ENCODE results near the gene ATMIN. TPM values are rescaled to one million over a fixed set of nuclear protein-coding genes. Genes with fewer than 3 reads are reported as not detected.

ATMIN gene
- total and polyA plus RNA-seq, 2 of the 13 experiments (the other 11 are each of a cell fraction or from before 2014, with no cell fraction given) = 34.6 to 60.4 TPM

GRCh38 chr16:81077076-81077940 is 41.7 kb downstream of the ATMIN start, which contains the start of gene C16orf46 (continued):
- peak; percentile 70 for TF ChIP-seq ZBTB34 (CRISPR knock-in tag; IDR thresholded peaks at IDR 0.05)
- TF ChIP-seq ZNF891 (CRISPR knock-in tag; IDR thresholded peaks at IDR 0.05) = peak; percentile 90
- TF ChIP-seq ZNF704 (CRISPR knock-in tag; IDR thresholded peaks at IDR 0.05; ENCODE audit: borderline replicate concordance) = peak; percentile 94
- 0 out of 2 replicates have a peak, but pooled peaks have one; percentile 64 for TF ChIP-seq ZFP82 (CRISPR knock-in tag; IDR thresholded peaks at IDR 0.05; ENCODE audit: borderline replicate concordance)
- peak; percentile 66 for TF ChIP-seq ZSCAN31 (CRISPR knock-in tag; IDR thresholded peaks at IDR 0.05; ENCODE audit: low read depth)
- no peak; the same call in 1 of the 2 replicates for TF ChIP-seq MYNN (CRISPR knock-in tag; IDR thresholded peaks at IDR 0.05; ENCODE audit: low read depth)
- TF ChIP-seq TCF7 (IDR thresholded peaks at IDR 0.05; ENCODE audit: low read depth) = no peak
- TF ChIP-seq ZNF496 (CRISPR knock-in tag; IDR thresholded peaks at IDR 0.05; ENCODE audit: insufficient replicate concordance) = no peak
- 0 out of 2 replicates have a peak, but pooled peaks have one; percentile 62 for TF ChIP-seq ZNF614 (CRISPR knock-in tag; IDR thresholded peaks at IDR 0.05; ENCODE audit: borderline replicate concordance)
- TF ChIP-seq ZSCAN20 (CRISPR knock-in tag; IDR thresholded peaks at IDR 0.05; ENCODE audit: borderline replicate concordance) = peak; percentile 83; the same call in 1 of the 2 replicates
- peak; percentile 53 for TF ChIP-seq PITX1 (CRISPR knock-in tag; IDR thresholded peaks at IDR 0.05)
- peak; percentile 79 for TF ChIP-seq TEAD3 (CRISPR knock-in tag; optimal IDR thresholded peaks at IDR 0.05; ENCODE audit: borderline replicate concordance)
- TF ChIP-seq ZNF563 (CRISPR knock-in tag; IDR thresholded peaks at IDR 0.05) = no peak
- no peak for TF ChIP-seq TRIM24 (CRISPR knock-in tag; IDR thresholded peaks at IDR 0.05)
- TF ChIP-seq TERF1 (CRISPR knock-in tag; IDR thresholded peaks at IDR 0.05) = peak; percentile 82; the same call in 1 of the 2 replicates
- no peak for TF ChIP-seq THYN1 (CRISPR knock-in tag; IDR thresholded peaks at IDR 0.05; ENCODE audit: borderline replicate concordance, low read depth)
- peak; percentile 96 for TF ChIP-seq ZFP91 (CRISPR knock-in tag; IDR thresholded peaks at IDR 0.05; ENCODE audit: borderline replicate concordance)
- TF ChIP-seq CTCF (CRISPR knock-in tag; IDR thresholded peaks at IDR 0.05) = 0 out of 2 replicates have a peak, but pooled peaks have one; percentile 35
- no peak for TF ChIP-seq TCF12 (IDR thresholded peaks at IDR 0.05)
- 0 out of 2 replicates have a peak, but pooled peaks have one; percentile 81 for TF ChIP-seq TCF12 (CRISPR knock-in tag; IDR thresholded peaks at IDR 0.05)
- no peak; the same call in 1 of the 2 replicates for TF ChIP-seq FIP1L1 (IDR thresholded peaks at IDR 0.05; ENCODE audit: borderline replicate concordance, insufficient read depth, low read depth, low read length)
